Measurements from ENCODE around the gene TM4SF4.

Gene TM4SF4

GRCh38 chr3:149487598-149488197 is 13.2 kb downstream of the TM4SF4 start:
- no peak for DNase-seq

- no peak for DNase-seq
Measured at GRCh38 chr3:149489060-149489690, 14.7 kb downstream of the TM4SF4 start.

- no peak for DNase-seq
Measured at GRCh38 chr3:149490260-149490971, 15.9 kb downstream of the TM4SF4 start.

- no peak for DNase-seq
Measured at GRCh38 chr3:149493315-149494021, 19.0 kb downstream of the TM4SF4 start.

- DNase-seq, result no peak
Measured at GRCh38 chr3:149494022-149494758, 19.7 kb downstream of the TM4SF4 start.

GRCh38 chr3:149494759-149495580 is 20.5 kb downstream of the TM4SF4 start:
- DNase-seq, result no peak

- DNase-seq, result no peak
Measured at GRCh38 chr3:149495581-149496125, 21.2 kb downstream of the TM4SF4 start.

- DNase-seq, result no peak
Measured at GRCh38 chr3:149496891-149497290, 22.4 kb downstream of the TM4SF4 start.

- DNase-seq, result no peak
Measured at GRCh38 chr3:149497966-149498670, 23.6 kb downstream of the TM4SF4 start.

- DNase-seq, result no peak
Measured at GRCh38 chr3:149501524-149501923, 27.0 kb downstream of the TM4SF4 start.

GRCh38 chr3:149502438-149502837 is 27.9 kb downstream of the TM4SF4 start:
- DNase-seq, result no peak

GRCh38 chr3:149506540-149506939 is 32.0 kb downstream of the TM4SF4 start:
- no peak for DNase-seq

GRCh38 chr3:149506965-149507364 is 32.5 kb downstream of the TM4SF4 start:
- DNase-seq, result no peak

GRCh38 chr3:149507491-149508324 is 33.2 kb downstream of the TM4SF4 start:
- DNase-seq, result no peak

GRCh38 chr3:149509526-149509925 is 35.0 kb downstream of the TM4SF4 start:
- no peak for DNase-seq

GRCh38 chr3:149510480-149510879 is 36.0 kb downstream of the TM4SF4 start:
- no peak for DNase-seq

- no peak for DNase-seq
Measured at GRCh38 chr3:149511040-149511626, 36.6 kb downstream of the TM4SF4 start.

- no peak for DNase-seq
Measured at GRCh38 chr3:149512073-149512782, 37.7 kb downstream of the TM4SF4 start.

- DNase-seq, result no peak
Measured at GRCh38 chr3:149514471-149514870, 40.0 kb downstream of the TM4SF4 start.

Measured in activated effector memory CD4-positive, alpha-beta T cell treated with Interleukin-2 at 50 U/mL for 16 hours (primary cell).